ENCODE measurements around the gene SELENON. TPM values are rescaled to one million over a fixed set of nuclear protein-coding genes. Genes with fewer than 3 reads are reported as not detected.

Gene SELENON
- total and polyA plus RNA-seq, 2 of the 8 experiments (the other 6 are each of a cell fraction or from before 2014, with no cell fraction given): 43.0 to 77.6 TPM

DNA sequence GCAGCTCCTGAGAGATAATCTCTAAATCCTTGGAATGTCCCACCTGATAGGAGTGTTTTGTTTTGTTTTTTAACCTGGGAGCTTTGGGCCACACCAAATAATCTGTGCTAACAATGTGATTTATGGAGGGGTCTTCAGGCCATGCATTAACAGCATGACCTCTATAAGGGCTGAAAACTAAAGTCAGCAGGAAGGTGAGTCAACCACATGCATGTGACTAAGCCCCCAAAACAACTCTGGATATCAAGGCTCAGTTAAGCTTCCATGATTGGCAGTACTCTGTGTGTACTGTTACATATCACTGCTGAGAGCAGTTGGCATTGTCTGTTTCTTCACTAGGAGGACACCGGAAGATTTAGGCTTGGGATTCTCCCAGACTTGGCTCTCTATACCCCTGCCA is 48.5 kb downstream of the SELENON start:
- Histone ChIP-seq H3K79me1 (ENCODE audit: low read depth, low read length) (peaks cover 5% of the 10 kb centered on the region), H4K91ac (replicated peaks; ENCODE audit: insufficient read length, low read length) (no peak overlapping the region), H3K56ac (replicated peaks; ENCODE audit: insufficient read length, low read depth, low read length) (no peak overlapping the region), H3K18ac (ENCODE audit: extremely low read depth, low read length) (no peak overlapping the region), H3K4me1 (replicated peaks in 1 of 4; ENCODE audit: control insufficient read depth in 3 of 4, insufficient read depth in 4 of 4, low read length in 3 of 4) (peaks cover 0 to 3% (median under 1%) of the 10 kb centered on the region in 4 experiments; a peak in 2 of 7 replicates), H3K4me3 (ENCODE audit: extremely low read depth in 1 of 4, insufficient read depth in 2 of 4, low read depth in 3 of 4, low read length in 4 of 4) (no peak overlapping the region), H3K23me2 (ENCODE audit: low read depth, low read length) (no peaks in the 10 kb centered on the region), H2BK12ac (ENCODE audit: low read depth, low read length) (no peak overlapping the region), H4K8ac (ENCODE audit: extremely low read depth, insufficient read depth, low read length) (no peak overlapping the region), H2AK5ac (ENCODE audit: low read depth, low read length) (no peak overlapping the region), H3K36me3 (ENCODE audit: control insufficient read depth in 2 of 4, insufficient read depth in 4 of 4, low read length in 3 of 4) (no peaks in the 10 kb centered on the region; a peak in 1 of 8 replicates), H3K9me3 (ENCODE audit: insufficient read depth in 2 of 2, low read depth in 1 of 2, low read length in 1 of 2) (no peaks in the 10 kb centered on the region), H3K79me2 (ENCODE audit: control insufficient read depth in 1 of 2, insufficient read depth in 2 of 2, low read length in 2 of 2) (peaks cover 0 to 83% of the 10 kb centered on the region in 2 experiments; a peak in 3 of 4 replicates), H2BK5ac (ENCODE audit: low read depth, low read length) (no peak overlapping the region), H2AFZ (ENCODE audit: low read length) (no peak overlapping the region), H4K5ac (ENCODE audit: insufficient read length, low read depth, low read length) (no peak overlapping the region), H2BK15ac (ENCODE audit: low read length) (no peak overlapping the region), H4K20me1 (replicated peaks in 1 of 2; ENCODE audit: control insufficient read depth in 1 of 2, insufficient read depth in 2 of 2, low read length in 2 of 2) (peaks cover 0 to 4% of the 10 kb centered on the region in 2 experiments), H3K27ac (ENCODE audit: low read depth, low read length) (no peak overlapping the region), H3K4ac (replicated peaks; ENCODE audit: insufficient read length, low read depth, low read length) (no peak overlapping the region), H2BK20ac (ENCODE audit: low read length) (no peak overlapping the region), H3K4me2 (ENCODE audit: insufficient read depth in 1 of 2, low read depth in 2 of 2, low read length in 2 of 2) (no peak overlapping the region), H3K14ac (ENCODE audit: insufficient read length) (no peak overlapping the region), H3K27me3 (replicated peaks in 1 of 4; ENCODE audit: control insufficient read depth in 3 of 4, extremely low read depth in 1 of 4, insufficient read depth in 3 of 4, low read length in 3 of 4) (no peaks in the 10 kb centered on the region), H3K23ac (ENCODE audit: insufficient read length) (no peak overlapping the region), H2BK120ac (replicated peaks; ENCODE audit: low read depth, low read length) (no peak overlapping the region), H3K9ac (replicated peaks in 1 of 4; ENCODE audit: extremely low read depth in 1 of 4, low read depth in 3 of 4, low read length in 3 of 4) (no peak overlapping the region)
- ChIA-PET CTCF (ENCODE audit: partially characterized antibody) (interaction anchor here (0.8 to 2.9 kb wide), 4 partner anchors 9 to 47 kb away, joined by 3 to 9 read pairs (median 4); no protein-coding TSS in a partner anchor), POLR2A (ENCODE audit: partially characterized antibody) (interaction anchor here (0.6 to 2.1 kb wide), 6 partner anchors 8 to 52 kb away, joined by 3 to 9 read pairs (median 3); no protein-coding TSS in a partner anchor)
- DNase-seq (ENCODE audit: low read depth in 1 of 2, low spot score in 2 of 2) (no peak), FAIRE-seq (no peak)
- 75% methylated on average over 1 of the region's 1 CpG; no CpG with 5 or more reads in 1 of the 2 experiments for WGBS, 2 experiments (ENCODE audit: extremely low coverage in 1 of 2, insufficient coverage in 1 of 2, insufficient read length in 1 of 2, insufficient replicate concordance in 2 of 2, low coverage in 1 of 2, low lambda C conversion rate in 2 of 2, missing lambda C conversion rate in 1 of 2)
- no peak for TF ChIP-seq SUZ12 (IDR thresholded peaks at IDR 0.05; ENCODE audit: low read length)
- TF ChIP-seq HDAC6 (IDR thresholded peaks at IDR 0.05; ENCODE audit: low read depth, low read length): no peak
- TF ChIP-seq GABPA (IDR thresholded peaks at IDR 0.05; ENCODE audit: borderline replicate concordance, insufficient read depth, low read length): no peak
- TF ChIP-seq SIRT6 (IDR thresholded peaks at IDR 0.05; ENCODE audit: low read length): no peak
- TF ChIP-seq POLR2AphosphoS5 (IDR thresholded peaks at IDR 0.05; ENCODE audit: low read depth, low read length): no peak
- TF ChIP-seq EGR1 (IDR thresholded peaks at IDR 0.05; ENCODE audit: borderline replicate concordance, low read depth, low read length): no peak
- no peak for TF ChIP-seq BRCA1 (IDR thresholded peaks at IDR 0.05; ENCODE audit: low read depth, low read length)
- no peak for TF ChIP-seq SP1 (IDR thresholded peaks at IDR 0.05; ENCODE audit: low read depth, low read length)
- no peak for TF ChIP-seq FOSL1 (IDR thresholded peaks at IDR 0.05; ENCODE audit: insufficient read depth, low read depth, low read length)
- no peak for TF ChIP-seq POU5F1 (IDR thresholded peaks at IDR 0.05; ENCODE audit: low read depth, low read length)
- TF ChIP-seq RBBP5 (IDR thresholded peaks at IDR 0.05; ENCODE audit: borderline replicate concordance, low read depth, low read length): no peak
- no peak for TF ChIP-seq NANOG (IDR thresholded peaks at IDR 0.05; ENCODE audit: insufficient read depth, low read depth, low read length, poor library complexity, severe bottlenecking)
- no peak for TF ChIP-seq CHD1 (IDR thresholded peaks at IDR 0.05; ENCODE audit: low read depth, low read length)
- no peak for TF ChIP-seq BACH1 (IDR thresholded peaks at IDR 0.05; ENCODE audit: low read length)
- TF ChIP-seq CREB1 (IDR thresholded peaks at IDR 0.05): no peak

Data from H1 (cell line).